Trophoblast cell (in vitro differentiated cells and primary cell): Measurements from ENCODE around the gene LCLAT1.

ENCODE experiments used
- DNase-seq, 2 donors: peaks; one replicate each; pipeline ENCODE4 v3.0.0-alpha.2; 2016
- H2AFZ ChIP-seq: 2 replicates; pipeline ENCODE4 v1.6.1; 2013; ENCODE audit warnings: low read length, moderate library complexity, mild to moderate bottlenecking; ENCODE audit not compliant: insufficient read depth, poor library complexity
- H2AK5ac ChIP-seq: 2 replicates; pipeline ENCODE4 v1.6.1; 2013; ENCODE audit warnings: mild to moderate bottlenecking, low read length
- H2BK120ac ChIP-seq: 2 replicates; pipeline ENCODE4 v1.6.1; 2013; ENCODE audit warnings: low read length, mild to moderate bottlenecking, moderate library complexity; ENCODE audit not compliant: insufficient read depth, poor library complexity
- H2BK12ac ChIP-seq: 2 replicates; pipeline ENCODE4 v1.6.1; 2013; ENCODE audit warnings: mild to moderate bottlenecking, low read length, moderate library complexity
- H2BK5ac ChIP-seq: 2 replicates; pipeline ENCODE4 v1.6.1; 2013; ENCODE audit warnings: low read length, low read depth, moderate library complexity, mild to moderate bottlenecking; ENCODE audit not compliant: poor library complexity
- H3K14ac ChIP-seq: 2 replicates; pipeline ENCODE4 v1.6.1; 2013; ENCODE audit warnings: mild to moderate bottlenecking, low read length
- H3K18ac ChIP-seq: 2 replicates; pipeline ENCODE4 v1.6.1; 2013; ENCODE audit warnings: mild to moderate bottlenecking, low read length
- H3K23ac ChIP-seq: 2 replicates; pipeline ENCODE4 v1.6.1; 2013; ENCODE audit warnings: low read length
- H3K27ac ChIP-seq: 2 replicates; pipeline ENCODE4 v1.5.1; 2013; ENCODE audit warnings: low read depth, mild to moderate bottlenecking, inconsistent platforms, low read length, moderate library complexity
- H3K27me3 ChIP-seq: 2 replicates; pipeline ENCODE4 v1.6.1; 2013; ENCODE audit warnings: inconsistent platforms, mild to moderate bottlenecking, low read length, moderate library complexity; ENCODE audit not compliant: insufficient read depth
- H3K36me3 ChIP-seq, 2 experiments: 1 replicate in 1 of 2; 2 replicates in 1 of 2; pipeline ENCODE4 v1.6.1; 2013; ENCODE audit warnings: low read length in 2 of 2, mild to moderate bottlenecking in 2 of 2, moderate library complexity in 1 of 2; ENCODE audit not compliant: insufficient read depth in 2 of 2, control insufficient read depth in 1 of 2
- H3K4ac ChIP-seq: 2 replicates; pipeline ENCODE4 v1.6.1; 2013; ENCODE audit warnings: low read depth, mild to moderate bottlenecking, low read length, moderate library complexity
- H3K4me1 ChIP-seq, 2 experiments: 1 replicate in 1 of 2; 2 replicates in 1 of 2; pipeline ENCODE4 v1.6.1; 2013; ENCODE audit warnings: low read length in 2 of 2, mild to moderate bottlenecking in 2 of 2, moderate library complexity in 1 of 2; ENCODE audit not compliant: insufficient read depth in 2 of 2, control insufficient read depth in 1 of 2
- H3K4me2 ChIP-seq: 2 replicates; pipeline ENCODE4 v1.6.1; 2013; ENCODE audit warnings: inconsistent platforms, mild to moderate bottlenecking, low read length, moderate library complexity
- H3K4me3 ChIP-seq: 2 replicates; pipeline ENCODE4 v1.5.1; 2013; ENCODE audit warnings: mild to moderate bottlenecking, low read depth, low read length, inconsistent platforms
- H3K79me1 ChIP-seq: one replicate; pipeline ENCODE4 v1.6.1; 2013; ENCODE audit warnings: low read length
- H3K79me2 ChIP-seq: 2 replicates; pipeline ENCODE4 v1.6.1; 2013; ENCODE audit warnings: low read length, mild to moderate bottlenecking; ENCODE audit not compliant: control insufficient read depth, insufficient read depth, poor library complexity
- H3K9ac ChIP-seq: 2 replicates; pipeline ENCODE4 v1.6.1; 2013; ENCODE audit warnings: mild to moderate bottlenecking, low read length
- H3K9me3 ChIP-seq: 2 replicates; pipeline ENCODE4 v1.6.1; 2013; ENCODE audit warnings: low read depth, mild to moderate bottlenecking, control low read depth, inconsistent platforms, low read length; ENCODE audit not compliant: insufficient read depth
- H4K12ac ChIP-seq: 2 replicates; pipeline ENCODE4 v1.6.1; 2013; ENCODE audit warnings: low read depth, mild to moderate bottlenecking, low read length, moderate library complexity
- H4K8ac ChIP-seq: 2 replicates; pipeline ENCODE4 v1.6.1; 2013; ENCODE audit warnings: low read depth, mild to moderate bottlenecking, low read length, moderate library complexity
- H4K91ac ChIP-seq: one replicate; pipeline ENCODE4 v1.6.1; 2013; ENCODE audit warnings: low read depth, mild to moderate bottlenecking, low read length, moderate library complexity
- WGBS: extraction: QIAGEN DNeasy Blood & Tissue Kit; methylation state at CpG from one replicate; pipeline ENCODE4 v1.1.7; 2013; ENCODE audit warnings: missing lambda C conversion rate; ENCODE audit not compliant: insufficient read length, insufficient coverage; ENCODE audit errors: extremely low coverage; 5-methylcytosine and 5-hydroxymethylcytosine counted together

LCLAT1 gene

GRCh38 chr2:30680121-30680520 is 233.1 kb downstream of the LCLAT1 start:
- H3K9ac ChIP-seq: no peak overlapping the region
- no peak overlapping the region for H3K4me3 ChIP-seq
- no peak overlapping the region for H4K8ac ChIP-seq
- H3K18ac ChIP-seq: no peak overlapping the region
- no peak overlapping the region for H2BK120ac ChIP-seq
- no peaks in the 10 kb centered on the region for H3K79me2 ChIP-seq
- H3K14ac ChIP-seq: no peak overlapping the region
- no peak overlapping the region for H3K4ac ChIP-seq
- no peak overlapping the region for H2AFZ ChIP-seq
- peaks cover 3% of the 10 kb centered on the region for H3K9me3 ChIP-seq
- no peak overlapping the region for H3K27ac ChIP-seq
- H3K79me1 ChIP-seq: no peaks in the 10 kb centered on the region
- H4K12ac ChIP-seq: no peak overlapping the region
- no peak overlapping the region for H3K23ac ChIP-seq
- DNase-seq: no peak
- H2BK12ac ChIP-seq: no peak overlapping the region
- no peak overlapping the region for H2BK5ac ChIP-seq
- H3K4me1 ChIP-seq: no peaks in the 10 kb centered on the region
- WGBS: no CpG with 5 or more reads among the region's 3 CpGs
- no peaks in the 10 kb centered on the region for H3K36me3 ChIP-seq
- no peak overlapping the region for H2AK5ac ChIP-seq
- no peak overlapping the region for H3K4me2 ChIP-seq
- no peak overlapping the region for H4K91ac ChIP-seq
- H3K27me3 ChIP-seq: no peaks in the 10 kb centered on the region

- H2AFZ ChIP-seq: no peak overlapping the region
- H3K4me1 ChIP-seq: no peaks in the 10 kb centered on the region
- H3K4me3 ChIP-seq: no peak overlapping the region
- H4K91ac ChIP-seq: no peak overlapping the region
- H3K79me2 ChIP-seq: no peaks in the 10 kb centered on the region
- no peaks in the 10 kb centered on the region for H3K36me3 ChIP-seq
- H2AK5ac ChIP-seq: no peak overlapping the region
- H3K9me3 ChIP-seq: peaks cover 3% of the 10 kb centered on the region
- no peak overlapping the region for H3K23ac ChIP-seq
- H4K12ac ChIP-seq: no peak overlapping the region
- no peak overlapping the region for H2BK5ac ChIP-seq
- H3K18ac ChIP-seq: no peak overlapping the region
- no peak overlapping the region for H3K4me2 ChIP-seq
- H3K4ac ChIP-seq: no peak overlapping the region
- no peak overlapping the region for H3K14ac ChIP-seq
- H3K9ac ChIP-seq: no peak overlapping the region
- no peak for DNase-seq
- H3K27ac ChIP-seq: no peak overlapping the region
- no peaks in the 10 kb centered on the region for H3K27me3 ChIP-seq
- H2BK120ac ChIP-seq: no peak overlapping the region
- no peaks in the 10 kb centered on the region for H3K79me1 ChIP-seq
- no CpG with 5 or more reads among the region's 4 CpGs for WGBS
- no peak overlapping the region for H4K8ac ChIP-seq
- H2BK12ac ChIP-seq: no peak overlapping the region
Observed at GRCh38 chr2:30681022-30681421, 234.0 kb downstream of the LCLAT1 start.

GRCh38 chr2:30683236-30683956 is 236.3 kb downstream of the LCLAT1 start:
- no peak for DNase-seq

GRCh38 chr2:30684026-30684425 is 237.0 kb downstream of the LCLAT1 start:
- Histone ChIP-seq H2BK120ac (no peak overlapping the region), H3K4me2 (no peak overlapping the region), H2BK5ac (no peak overlapping the region), H3K18ac (no peak overlapping the region), H3K79me1 (peaks cover 1% of the 10 kb centered on the region), H3K9ac (no peak overlapping the region), H3K27ac (no peak overlapping the region), H3K79me2 (no peaks in the 10 kb centered on the region), H3K9me3 (peaks cover 2% of the 10 kb centered on the region), H4K8ac (no peak overlapping the region), H3K27me3 (no peaks in the 10 kb centered on the region), H3K36me3 (no peaks in the 10 kb centered on the region), H4K12ac (no peak overlapping the region), H2BK12ac (no peak overlapping the region), H2AFZ (no peak overlapping the region), H3K23ac (no peak overlapping the region), H4K91ac (no peak overlapping the region), H2AK5ac (no peak overlapping the region), H3K4me3 (no peak overlapping the region), H3K4me1 (peaks cover 0 to 2% of the 10 kb centered on the region in 2 experiments), H3K14ac (no peak overlapping the region), H3K4ac (no peak overlapping the region)
- DNase-seq: no peak
- WGBS: no CpG with 5 or more reads among the region's 8 CpGs

More at GRCh38 chr2:30683236-30683956, 236.3 kb downstream of the LCLAT1 start:
- no peak overlapping the region for H3K27ac ChIP-seq
- no peak overlapping the region for H2AK5ac ChIP-seq
- no peaks in the 10 kb centered on the region for H3K79me1 ChIP-seq
- H3K27me3 ChIP-seq: no peaks in the 10 kb centered on the region
- no peak overlapping the region for H4K8ac ChIP-seq
- H3K4ac ChIP-seq: no peak overlapping the region
- H3K4me1 ChIP-seq: no peaks in the 10 kb centered on the region
- no peak overlapping the region for H4K12ac ChIP-seq
- no peak overlapping the region for H3K4me3 ChIP-seq
- no peak overlapping the region for H2BK12ac ChIP-seq
- no peak overlapping the region for H2BK5ac ChIP-seq
- no peak overlapping the region for H3K4me2 ChIP-seq
- H3K14ac ChIP-seq: no peak overlapping the region
- H3K36me3 ChIP-seq: no peaks in the 10 kb centered on the region
- no peak overlapping the region for H3K18ac ChIP-seq
- no peak overlapping the region for H3K23ac ChIP-seq
- no peak overlapping the region for H2AFZ ChIP-seq
- H4K91ac ChIP-seq: no peak overlapping the region
- no peak overlapping the region for H3K9ac ChIP-seq
- no peak overlapping the region for H2BK120ac ChIP-seq
- H3K79me2 ChIP-seq: no peaks in the 10 kb centered on the region
- H3K9me3 ChIP-seq: peaks cover 2% of the 10 kb centered on the region
- no CpG with 5 or more reads among the region's 8 CpGs for WGBS
